ENCODE results near the gene SCP2.
"Not testable (repeated sequence)": the region's sequence is repeated elsewhere in the genome, so short reads cannot be mapped to it uniquely, and the experiment has no call there.

Gene SCP2

GRCh38 chr1:52917581-52917980 is 9.5 kb upstream of the SCP2 start:
- DNase-seq = no peak

- DNase-seq = no peak
Observed at GRCh38 chr1:52918201-52918600, 8.9 kb upstream of the SCP2 start.

GRCh38 chr1:52919051-52919722 is 7.9 kb upstream of the SCP2 start:
- DNase-seq = no peak

- no peak for DNase-seq
Observed at GRCh38 chr1:52919723-52920483, 7.2 kb upstream of the SCP2 start.

GRCh38 chr1:52920791-52921291 is 6.2 kb upstream of the SCP2 start:
- no peak for DNase-seq

- DNase-seq = no peak
Observed at GRCh38 chr1:52925571-52926005, 1.5 kb upstream of the SCP2 start.

GRCh38 chr1:52926864-52927211 is 238 bp upstream of the SCP2 start:
- no peak for DNase-seq

GRCh38 chr1:52928015-52928404 is 934 bp downstream of the SCP2 start:
- DNase-seq = no peak

- no peak for DNase-seq
Observed at GRCh38 chr1:52929019-52929418, 1.9 kb downstream of the SCP2 start.

GRCh38 chr1:52937433-52938182 is 10.5 kb downstream of the SCP2 start:
- no peak for DNase-seq

GRCh38 chr1:52938183-52938451 is 11.0 kb downstream of the SCP2 start:
- DNase-seq = no peak

GRCh38 chr1:52943876-52944416 is 16.9 kb downstream of the SCP2 start:
- DNase-seq = no peak

GRCh38 chr1:52944566-52944965 is 17.5 kb downstream of the SCP2 start:
- no peak for DNase-seq

GRCh38 chr1:52947490-52947889 is 20.4 kb downstream of the SCP2 start:
- DNase-seq = no peak

GRCh38 chr1:52949602-52950001 is 22.5 kb downstream of the SCP2 start:
- not testable (repeated sequence) for DNase-seq

GRCh38 chr1:52952112-52952511 is 25.0 kb downstream of the SCP2 start:
- DNase-seq = no peak

GRCh38 chr1:52955129-52955970 is 28.3 kb downstream of the SCP2 start:
- no peak for DNase-seq

GRCh38 chr1:52963101-52963500 is 36.0 kb downstream of the SCP2 start:
- DNase-seq = no peak

- no peak for DNase-seq
Observed at GRCh38 chr1:52967666-52968065, 40.6 kb downstream of the SCP2 start.

GRCh38 chr1:52969234-52969633 is 42.2 kb downstream of the SCP2 start:
- not testable (repeated sequence) for DNase-seq

- DNase-seq = no peak
Observed at GRCh38 chr1:52970149-52970548, 43.1 kb downstream of the SCP2 start.

- no peak for DNase-seq
Observed at GRCh38 chr1:52973841-52974240, 46.8 kb downstream of the SCP2 start.

All from right forelimb (tissue), 1 donor.